Measurements from ENCODE around the gene CHAD.
A peak's percentile ranks its signal among the peaks of the same experiment; 100 is the strongest.

Gene CHAD

DNA sequence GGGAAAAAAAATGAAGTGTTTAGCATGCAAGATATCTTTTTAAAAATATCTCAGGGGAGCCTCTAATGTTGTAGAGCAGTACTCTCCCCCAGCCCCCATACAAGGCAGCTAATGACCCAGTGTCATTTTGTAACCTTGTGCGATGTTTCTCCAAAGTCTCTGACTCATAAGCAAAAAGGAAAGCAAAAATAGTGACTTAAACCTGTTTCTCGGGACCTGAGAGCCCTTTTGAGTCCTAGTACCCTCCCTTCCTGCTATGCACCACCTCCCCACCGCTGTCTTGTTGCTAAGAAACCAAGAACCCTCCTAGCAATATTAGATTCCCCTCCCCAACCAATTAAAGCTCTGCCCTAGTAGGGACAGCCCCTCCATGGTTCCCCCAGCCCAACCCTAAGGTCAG is 42.4 kb upstream of the CHAD start:
- DNase-seq (ENCODE audit: low read depth): no peak
- TF ChIP-seq, protein P1, sequence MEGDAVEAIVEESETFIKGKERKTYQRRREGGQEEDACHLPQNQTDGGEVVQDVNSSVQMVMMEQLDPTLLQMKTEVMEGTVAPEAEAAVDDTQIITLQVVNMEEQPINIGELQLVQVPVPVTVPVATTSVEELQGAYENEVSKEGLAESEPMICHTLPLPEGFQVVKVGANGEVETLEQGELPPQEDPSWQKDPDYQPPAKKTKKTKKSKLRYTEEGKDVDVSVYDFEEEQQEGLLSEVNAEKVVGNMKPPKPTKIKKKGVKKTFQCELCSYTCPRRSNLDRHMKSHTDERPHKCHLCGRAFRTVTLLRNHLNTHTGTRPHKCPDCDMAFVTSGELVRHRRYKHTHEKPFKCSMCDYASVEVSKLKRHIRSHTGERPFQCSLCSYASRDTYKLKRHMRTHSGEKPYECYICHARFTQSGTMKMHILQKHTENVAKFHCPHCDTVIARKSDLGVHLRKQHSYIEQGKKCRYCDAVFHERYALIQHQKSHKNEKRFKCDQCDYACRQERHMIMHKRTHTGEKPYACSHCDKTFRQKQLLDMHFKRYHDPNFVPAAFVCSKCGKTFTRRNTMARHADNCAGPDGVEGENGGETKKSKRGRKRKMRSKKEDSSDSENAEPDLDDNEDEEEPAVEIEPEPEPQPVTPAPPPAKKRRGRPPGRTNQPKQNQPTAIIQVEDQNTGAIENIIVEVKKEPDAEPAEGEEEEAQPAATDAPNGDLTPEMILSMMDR (conservative IDR thresholded peaks at IDR 0.05; ENCODE audit: low read depth, low read length): no peak
- H3K4me3 ChIP-seq (ENCODE audit: low read length): no peak overlapping the region

DNA sequence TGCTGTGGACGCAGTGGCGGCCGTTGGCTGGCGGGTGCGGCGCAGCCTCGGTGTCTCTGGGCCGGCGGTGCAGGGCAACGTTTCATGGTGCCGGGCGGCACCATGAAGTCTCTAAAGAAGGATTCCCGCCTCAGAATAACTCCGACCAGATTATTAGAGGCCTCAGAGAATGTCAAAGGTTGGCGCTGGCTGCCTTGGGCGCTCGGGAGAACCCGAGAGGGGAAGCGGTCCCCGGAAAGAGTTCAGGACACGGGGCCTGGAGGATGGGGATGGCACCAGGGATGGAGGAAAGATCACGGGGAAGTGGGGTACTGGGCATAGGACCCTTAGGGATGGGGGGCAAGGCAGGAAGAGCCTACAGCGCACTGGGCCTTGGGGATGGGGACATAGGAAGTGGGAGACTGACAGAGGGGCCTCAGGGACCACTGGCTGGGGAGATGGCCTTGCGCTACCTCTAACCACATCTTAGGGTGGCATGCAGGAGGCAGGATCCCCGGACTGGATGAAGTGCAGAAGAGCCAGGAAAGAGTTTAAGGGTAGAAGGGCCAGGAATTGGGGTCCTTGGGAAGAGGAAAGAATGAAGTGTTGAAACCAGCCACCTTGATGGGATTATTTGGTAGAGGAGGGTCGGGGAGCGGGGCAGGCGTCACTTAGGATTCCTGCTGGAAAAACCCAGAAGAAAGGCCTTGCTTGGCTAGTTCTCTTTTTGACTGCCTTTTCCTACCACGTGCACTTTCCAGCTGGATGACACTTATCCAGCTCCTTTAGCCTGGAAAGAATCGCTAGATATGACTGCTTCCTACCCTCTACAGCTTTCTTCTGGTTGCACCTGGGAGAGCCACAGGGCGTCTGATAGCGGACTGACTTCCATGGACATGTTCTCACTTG is 40.1 kb upstream of the CHAD start:
- TF ChIP-seq, protein P1 (conservative IDR thresholded peaks at IDR 0.05; ENCODE audit: low read depth, low read length): no peak
- peak overlapping the region; percentile 54 for H3K4me3 ChIP-seq (ENCODE audit: low read length)
- DNase-seq (ENCODE audit: low read depth): no peak

DNA sequence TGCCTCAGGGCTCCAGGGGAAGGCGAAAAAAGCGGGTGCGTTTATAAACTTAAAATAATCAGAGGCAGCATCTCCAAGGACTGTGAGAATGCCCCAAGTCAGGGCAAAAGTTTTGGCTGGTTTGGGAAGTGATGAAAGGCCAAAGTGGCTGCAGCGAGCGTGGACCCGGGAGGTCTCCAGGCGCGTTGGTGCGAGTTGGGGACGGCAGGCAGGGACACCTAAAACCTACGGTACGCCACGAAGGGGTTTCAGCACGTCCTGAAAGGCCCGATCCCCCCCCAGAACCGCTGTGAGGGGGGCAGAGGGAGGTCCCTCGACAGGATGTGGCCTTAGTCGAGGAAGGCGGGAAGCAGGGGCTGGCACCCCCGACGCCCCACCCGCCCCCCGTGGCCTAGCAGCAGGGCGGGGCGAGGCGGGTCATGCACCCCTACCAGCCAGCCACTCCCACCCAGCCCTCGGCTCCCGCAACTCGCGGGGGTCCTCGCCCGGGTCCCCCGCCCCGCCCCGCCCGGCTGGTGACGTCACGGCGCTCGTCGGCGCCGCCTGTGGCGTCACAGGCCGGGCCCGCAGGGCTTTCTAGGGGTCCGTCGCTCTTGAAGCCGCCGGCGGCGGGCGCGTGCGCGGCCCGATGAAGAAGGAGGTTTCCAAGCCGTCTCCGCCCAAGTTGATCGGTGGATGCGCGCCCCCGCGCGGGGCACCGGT is 39.3 kb upstream of the CHAD start, which contains the start of gene MYCBPAP:
MYCBPAP (plus strand) TSS at position 569 of the 702 bp plus-strand sequence. CDS start 236 bp downstream, outside the sequence.
- DNase-seq (ENCODE audit: low read depth): no peak
- TF ChIP-seq, protein P1 (conservative IDR thresholded peaks at IDR 0.05; ENCODE audit: low read depth, low read length): peak; percentile 23
- peak within 1 kb of the TSS; percentile 54 for H3K4me3 ChIP-seq (ENCODE audit: low read length)

DNA sequence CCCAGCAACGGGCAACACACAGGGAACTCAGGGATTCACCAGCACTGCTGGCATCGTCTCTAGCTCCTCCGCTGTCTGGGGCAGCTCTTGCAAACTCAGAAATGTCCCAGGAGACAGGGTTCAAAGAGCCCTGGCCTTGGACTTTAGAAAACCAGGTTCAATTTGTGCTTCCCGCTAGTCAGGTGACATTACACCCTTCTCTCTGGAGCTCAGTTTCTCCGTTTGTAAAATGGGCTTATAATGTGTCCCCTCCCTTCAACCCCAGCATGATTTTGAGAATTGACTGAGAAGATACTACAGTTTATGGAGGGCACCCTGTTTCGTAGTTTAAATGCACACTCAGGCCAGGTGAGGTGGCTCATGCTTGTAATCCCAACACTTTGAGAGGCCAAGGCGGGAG is 37.6 kb upstream of the CHAD start:
- TF ChIP-seq, protein P1 (conservative IDR thresholded peaks at IDR 0.05; ENCODE audit: low read depth, low read length): no peak
- no peak for DNase-seq (ENCODE audit: low read depth)
- H3K4me3 ChIP-seq (ENCODE audit: low read length): no peak overlapping the region

DNA sequence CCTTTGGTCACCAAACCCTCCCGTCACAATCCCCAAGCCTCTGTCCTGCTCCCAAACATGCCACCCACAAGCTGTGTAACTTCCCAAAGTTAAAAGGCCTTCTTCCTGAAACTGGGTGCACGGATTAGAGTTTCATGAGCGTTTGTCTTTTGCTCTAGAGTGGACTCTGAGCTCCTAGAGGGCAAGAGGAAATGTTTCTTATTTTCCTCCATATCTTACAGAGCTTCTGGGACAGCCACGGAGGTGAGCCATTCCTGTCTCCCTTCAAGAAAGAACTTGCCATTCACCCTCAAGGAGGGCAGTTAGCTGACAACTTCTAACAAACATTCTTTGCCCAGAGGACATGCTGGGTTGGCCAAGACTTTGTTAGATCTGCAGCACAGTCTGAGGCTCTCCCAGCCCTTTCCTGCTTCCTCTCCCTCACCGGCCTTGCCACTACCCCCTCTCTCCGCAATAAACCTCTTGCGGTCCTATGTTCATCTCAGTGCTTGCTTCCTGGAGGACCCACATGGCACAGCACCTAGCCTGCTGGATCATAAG is 37.0 kb upstream of the CHAD start:
- no peak for DNase-seq (ENCODE audit: low read depth)

DNA sequence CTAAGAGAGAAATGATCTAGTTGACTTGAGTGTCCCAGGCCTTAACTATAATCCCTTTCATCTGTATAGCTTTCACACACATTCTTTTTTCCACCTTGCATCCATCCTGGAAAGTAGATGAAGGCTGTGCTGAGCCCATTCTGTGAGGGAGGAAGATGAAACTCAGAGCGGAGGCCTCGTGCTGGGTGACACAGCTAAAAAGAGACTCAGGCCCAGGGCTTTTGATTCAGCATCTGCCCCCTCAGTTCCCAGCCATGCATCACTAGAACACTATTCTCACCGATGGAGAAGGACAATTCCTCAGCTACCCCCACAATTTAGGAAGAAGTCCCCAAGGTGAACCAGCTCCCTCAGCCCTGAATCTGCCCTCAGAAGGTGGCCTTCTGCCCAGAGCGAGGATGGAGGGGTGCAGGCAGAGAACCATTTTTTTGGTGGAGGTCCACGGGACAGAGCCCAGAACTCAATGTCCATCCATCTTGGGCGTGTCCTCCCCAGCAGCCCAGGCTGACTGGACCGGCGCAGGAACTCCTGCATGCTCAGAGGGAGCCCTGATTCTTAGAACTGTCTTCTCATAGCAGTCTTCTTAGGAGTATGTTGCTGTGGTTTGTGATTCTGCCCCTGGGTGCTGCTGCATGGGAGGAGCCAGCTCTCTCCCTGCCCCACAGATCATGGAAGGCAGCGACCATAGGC is 33.8 kb upstream of the CHAD start:
- TF ChIP-seq, protein P1 (conservative IDR thresholded peaks at IDR 0.05; ENCODE audit: low read depth, low read length): no peak
- no peak for DNase-seq (ENCODE audit: low read depth)
- no peak overlapping the region for H3K4me3 ChIP-seq (ENCODE audit: low read length)

More for the DNA sequence above, 37.0 kb upstream of the CHAD start:
- TF ChIP-seq, protein P1 (conservative IDR thresholded peaks at IDR 0.05; ENCODE audit: low read depth, low read length): no peak
- no peak overlapping the region for H3K4me3 ChIP-seq (ENCODE audit: low read length)

Data from retinal pigment epithelial cell (primary cell).